Activated gamma-delta T cell treated with anti-CD3 and anti-CD28 coated beads, Interleukin-2, amount 50 U/mL, for 16 hours (primary cell): Measurements from ENCODE around the gene ENTPD8.

Experiments used
- DNase-seq: peaks from one replicate; pipeline ENCODE4 v3.0.0-alpha.2; 2020; ENCODE audit warnings: low read depth

ENTPD8 gene

DNA sequence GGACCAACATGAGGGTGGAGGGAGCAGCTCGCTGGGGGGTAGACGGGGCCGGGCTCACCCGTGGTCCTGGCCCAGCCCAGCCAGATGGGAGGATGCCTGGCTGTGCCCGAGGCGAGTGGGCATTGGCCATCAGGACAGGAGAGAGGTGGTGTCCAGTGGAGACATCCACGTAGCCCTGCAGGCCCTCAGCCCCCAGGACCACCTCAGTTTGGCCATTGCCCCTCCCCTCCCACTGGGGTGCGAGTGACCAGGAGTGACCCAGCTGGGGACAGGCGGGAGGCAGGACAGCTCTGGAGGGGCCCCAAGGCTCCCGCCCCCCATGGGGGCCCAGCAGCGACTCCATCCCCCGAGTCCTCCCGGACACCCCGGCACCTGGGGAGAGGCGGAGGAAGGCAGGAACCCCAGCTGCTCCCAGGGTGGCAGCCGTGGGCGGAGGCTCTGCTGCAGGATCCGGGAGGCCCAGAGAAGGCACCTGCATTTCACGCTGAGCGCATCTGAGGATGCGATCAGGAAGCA is 9.7 kb downstream of the ENTPD8 start:
- no peak for DNase-seq

GRCh38 chr9:137430723-137431415 is 10.3 kb downstream of the ENTPD8 start:
- no peak for DNase-seq

GRCh38 chr9:137429974-137430722 is 11.0 kb downstream of the ENTPD8 start:
- DNase-seq = no peak

DNA sequence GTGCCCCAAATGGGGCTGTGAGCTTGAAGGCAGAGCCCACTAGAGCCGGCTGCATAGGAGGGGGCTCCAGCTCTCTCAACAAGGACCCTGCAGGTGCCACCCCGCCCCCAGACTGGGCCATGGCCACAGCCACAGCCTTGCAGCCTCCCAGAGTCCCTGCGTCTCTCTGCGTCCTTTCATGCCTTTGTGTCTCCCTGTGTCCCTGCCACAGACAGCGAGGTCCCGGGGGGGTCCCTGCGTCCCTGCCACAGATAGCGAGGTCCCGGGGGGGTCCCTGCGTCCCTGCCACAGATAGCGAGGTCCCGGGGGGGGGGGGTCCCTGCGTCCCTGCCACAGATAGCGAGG is 11.6 kb downstream of the ENTPD8 start:
- no peak for DNase-seq

DNA sequence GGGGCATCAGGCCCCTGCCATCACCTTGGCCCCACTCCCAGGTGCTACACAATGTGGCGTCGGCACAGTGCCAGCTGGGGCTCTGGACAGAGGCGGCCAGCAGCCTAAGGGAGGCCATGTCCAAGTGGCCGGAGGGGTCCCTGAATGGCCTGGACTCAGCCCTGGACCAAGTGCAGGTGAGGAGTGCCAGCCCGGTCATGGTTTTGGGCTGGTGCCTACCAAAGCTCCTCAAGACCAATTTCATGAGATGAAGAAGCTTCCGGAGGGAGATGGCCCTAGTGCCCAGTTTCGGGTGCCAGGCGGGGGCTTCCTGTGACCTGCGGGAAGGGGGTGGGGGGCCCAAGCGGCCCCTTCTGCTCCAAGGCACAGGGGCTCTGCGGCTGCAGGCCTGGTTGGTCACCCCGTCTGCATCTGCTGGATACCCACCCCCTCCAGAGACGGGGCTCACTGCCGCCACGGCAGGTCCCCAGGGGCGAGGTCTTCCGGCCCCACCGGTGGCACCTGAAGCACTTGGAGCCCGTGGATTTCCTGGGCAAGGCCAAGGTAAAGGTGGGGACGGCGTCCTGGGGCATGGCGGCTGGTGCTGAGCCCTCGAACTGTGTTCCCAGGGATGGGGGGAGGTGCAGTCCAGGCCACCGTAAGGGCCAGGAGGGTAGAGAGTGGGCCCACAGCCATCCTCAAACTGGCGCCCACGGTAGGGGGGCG is 12.2 kb downstream of the ENTPD8 start:
- no peak for DNase-seq

DNA sequence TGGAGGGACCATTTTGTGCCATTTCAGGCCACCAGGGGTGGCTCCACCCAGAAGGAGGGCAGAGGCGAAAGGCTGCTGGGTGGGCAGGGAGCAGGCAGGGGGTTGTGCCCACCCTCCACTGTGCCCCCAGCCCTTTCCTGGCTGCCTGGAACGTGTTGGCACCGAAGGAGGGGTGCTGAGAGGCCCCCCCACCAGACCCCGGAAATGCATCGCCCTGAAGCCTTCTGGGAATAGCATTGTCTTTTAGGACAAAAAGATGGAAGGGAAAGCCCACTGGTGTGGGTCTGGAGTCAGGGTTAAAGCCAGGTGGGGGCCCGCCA is 12.9 kb downstream of the ENTPD8 start:
- no peak for DNase-seq

- no peak for DNase-seq
These were observed 13.5 kb downstream of the ENTPD8 start for GRCh38 chr9:137427454-137428310.

DNA sequence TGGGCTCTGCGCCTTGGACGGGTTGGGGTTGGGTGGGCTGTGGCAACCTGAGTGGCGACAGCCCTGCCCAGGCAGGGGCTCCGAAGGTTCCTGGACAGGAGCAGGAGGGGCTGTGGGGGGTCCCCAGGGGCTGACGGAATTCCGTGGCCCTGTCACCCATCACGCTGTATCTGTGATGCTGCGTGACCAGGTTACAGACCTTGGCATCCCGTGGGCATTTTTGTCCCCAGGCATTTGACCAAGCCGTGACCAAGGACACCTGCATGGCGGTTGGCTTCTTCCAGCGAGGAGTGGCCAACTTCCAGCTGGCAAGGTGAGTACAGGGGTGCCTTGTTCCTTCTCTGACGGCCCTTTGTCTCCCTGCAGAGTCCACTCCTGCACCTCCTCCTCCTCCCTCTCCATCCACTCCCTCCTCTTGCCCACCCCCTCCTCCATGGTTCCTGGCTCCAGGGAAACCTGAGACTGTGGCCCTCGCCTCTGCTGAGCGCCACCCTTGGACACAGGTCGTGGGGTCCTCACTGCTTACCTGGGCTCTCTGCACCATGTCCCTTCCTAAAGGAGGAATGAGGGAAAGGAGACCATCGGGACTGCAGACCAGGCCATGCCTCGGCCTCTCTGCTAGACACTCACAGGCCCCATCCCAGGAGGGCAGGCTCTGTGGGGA is 15.0 kb downstream of the ENTPD8 start:
- DNase-seq = no peak

- DNase-seq = no peak
These were observed 17.5 kb downstream of the ENTPD8 start for GRCh38 chr9:137423514-137424291.

GRCh38 chr9:137422604-137423513 is 18.3 kb downstream of the ENTPD8 start, which contains the start of the genes EXD3 and NOXA1:
Gene EXD3, minus strand, starts transcription at chr9:137423162. Its CDS starts 27,805 bp downstream, at chr9:137395357.
Gene NOXA1, plus strand, starts transcription at chr9:137423393. Its CDS starts 137 bp downstream, at chr9:137423530.
- DNase-seq = peak; percentile 93

- no peak for DNase-seq
These were observed 19.1 kb downstream of the ENTPD8 start for GRCh38 chr9:137421838-137422603.

- DNase-seq = no peak
These were observed 23.8 kb downstream of the ENTPD8 start for GRCh38 chr9:137417161-137418021.

DNA sequence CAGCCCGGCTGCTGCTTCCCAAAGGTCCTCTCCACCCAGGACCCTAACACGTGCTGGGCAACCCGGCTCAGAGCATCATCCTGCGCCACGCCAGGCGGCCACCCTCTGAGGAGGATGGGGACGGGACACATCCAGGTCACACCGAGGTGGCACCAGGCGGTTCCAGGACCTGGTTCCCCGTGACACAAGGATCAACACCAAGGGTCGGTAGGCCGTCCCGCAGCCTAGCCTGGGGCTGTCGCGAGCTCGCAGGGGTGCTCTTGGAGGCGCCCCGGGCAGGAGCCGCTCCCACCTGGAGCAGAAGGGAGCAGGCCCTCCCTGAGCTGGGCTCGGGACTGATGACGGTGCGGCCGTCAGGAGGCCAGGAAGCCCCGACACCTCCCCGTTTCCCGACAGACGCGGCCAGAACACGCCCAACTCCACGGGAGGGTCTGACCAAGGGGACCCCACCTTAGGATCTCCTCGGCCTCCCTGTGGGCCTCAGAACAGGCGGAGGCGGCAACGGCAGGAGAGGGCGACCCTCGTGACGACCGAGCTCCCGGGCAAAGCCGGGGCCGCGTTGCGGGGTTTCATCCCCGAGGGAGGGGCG is 24.5 kb downstream of the ENTPD8 start:
- no peak for DNase-seq

- DNase-seq = no peak
These were observed 25.1 kb downstream of the ENTPD8 start for GRCh38 chr9:137416006-137416562.

DNA sequence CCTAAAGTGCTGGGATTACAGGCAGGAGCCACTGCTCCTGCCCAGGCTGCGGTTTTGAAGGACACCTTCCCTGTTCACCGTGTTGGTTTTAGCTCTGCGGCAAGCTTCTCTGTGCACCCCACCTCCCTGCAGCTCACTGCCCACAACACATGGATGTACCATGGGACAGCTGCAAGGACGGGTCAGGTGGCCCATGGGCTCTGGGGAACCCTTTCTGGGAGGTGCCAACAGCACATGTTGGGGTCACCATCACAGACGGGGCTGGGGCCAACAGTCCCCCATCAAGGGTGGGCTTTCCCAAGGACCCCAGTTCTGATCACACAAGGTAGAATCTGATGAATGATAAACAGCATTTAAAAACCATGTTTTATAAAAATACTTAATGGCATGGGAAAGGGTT is 25.7 kb downstream of the ENTPD8 start:
- no peak for DNase-seq

- no peak for DNase-seq
These were observed 28.7 kb downstream of the ENTPD8 start for GRCh38 chr9:137412431-137412830.
